Measurements from ENCODE around the gene MYO15B. TPM values are rescaled to one million over a fixed set of nuclear protein-coding genes. Genes with fewer than 3 reads are reported as not detected.

MYO15B gene
- polyA plus RNA-seq, 1 donor from 2014 or later = 2.4 TPM

GRCh38 chr17:75603123-75603522 lies 15.5 kb downstream of the MYO15B start:
- TF ChIP-seq, protein P1, sequence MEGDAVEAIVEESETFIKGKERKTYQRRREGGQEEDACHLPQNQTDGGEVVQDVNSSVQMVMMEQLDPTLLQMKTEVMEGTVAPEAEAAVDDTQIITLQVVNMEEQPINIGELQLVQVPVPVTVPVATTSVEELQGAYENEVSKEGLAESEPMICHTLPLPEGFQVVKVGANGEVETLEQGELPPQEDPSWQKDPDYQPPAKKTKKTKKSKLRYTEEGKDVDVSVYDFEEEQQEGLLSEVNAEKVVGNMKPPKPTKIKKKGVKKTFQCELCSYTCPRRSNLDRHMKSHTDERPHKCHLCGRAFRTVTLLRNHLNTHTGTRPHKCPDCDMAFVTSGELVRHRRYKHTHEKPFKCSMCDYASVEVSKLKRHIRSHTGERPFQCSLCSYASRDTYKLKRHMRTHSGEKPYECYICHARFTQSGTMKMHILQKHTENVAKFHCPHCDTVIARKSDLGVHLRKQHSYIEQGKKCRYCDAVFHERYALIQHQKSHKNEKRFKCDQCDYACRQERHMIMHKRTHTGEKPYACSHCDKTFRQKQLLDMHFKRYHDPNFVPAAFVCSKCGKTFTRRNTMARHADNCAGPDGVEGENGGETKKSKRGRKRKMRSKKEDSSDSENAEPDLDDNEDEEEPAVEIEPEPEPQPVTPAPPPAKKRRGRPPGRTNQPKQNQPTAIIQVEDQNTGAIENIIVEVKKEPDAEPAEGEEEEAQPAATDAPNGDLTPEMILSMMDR (IDR thresholded peaks at IDR 0.05; ENCODE audit: poor library complexity, severe bottlenecking) = no peak
- TF ChIP-seq MXI1 (conservative IDR thresholded peaks at IDR 0.05; ENCODE audit: poor library complexity, severe bottlenecking) = no peak
- TF ChIP-seq RAD21 (conservative IDR thresholded peaks at IDR 0.05) = no peak
- no peak for TF ChIP-seq TAF1 (IDR thresholded peaks at IDR 0.05; ENCODE audit: low read depth)
- no peak for TF ChIP-seq SMC3 (conservative IDR thresholded peaks at IDR 0.05; ENCODE audit: poor library complexity)
- TF ChIP-seq EZH2 (IDR thresholded peaks at IDR 0.05; ENCODE audit: borderline replicate concordance, insufficient read depth, low read length, poor library complexity, severe bottlenecking) = no peak
- TF ChIP-seq EP300 (conservative IDR thresholded peaks at IDR 0.05; ENCODE audit: poor library complexity, severe bottlenecking) = no peak
- TF ChIP-seq POLR2AphosphoS5 (IDR thresholded peaks at IDR 0.05) = no peak
- TF ChIP-seq, protein P2, sequence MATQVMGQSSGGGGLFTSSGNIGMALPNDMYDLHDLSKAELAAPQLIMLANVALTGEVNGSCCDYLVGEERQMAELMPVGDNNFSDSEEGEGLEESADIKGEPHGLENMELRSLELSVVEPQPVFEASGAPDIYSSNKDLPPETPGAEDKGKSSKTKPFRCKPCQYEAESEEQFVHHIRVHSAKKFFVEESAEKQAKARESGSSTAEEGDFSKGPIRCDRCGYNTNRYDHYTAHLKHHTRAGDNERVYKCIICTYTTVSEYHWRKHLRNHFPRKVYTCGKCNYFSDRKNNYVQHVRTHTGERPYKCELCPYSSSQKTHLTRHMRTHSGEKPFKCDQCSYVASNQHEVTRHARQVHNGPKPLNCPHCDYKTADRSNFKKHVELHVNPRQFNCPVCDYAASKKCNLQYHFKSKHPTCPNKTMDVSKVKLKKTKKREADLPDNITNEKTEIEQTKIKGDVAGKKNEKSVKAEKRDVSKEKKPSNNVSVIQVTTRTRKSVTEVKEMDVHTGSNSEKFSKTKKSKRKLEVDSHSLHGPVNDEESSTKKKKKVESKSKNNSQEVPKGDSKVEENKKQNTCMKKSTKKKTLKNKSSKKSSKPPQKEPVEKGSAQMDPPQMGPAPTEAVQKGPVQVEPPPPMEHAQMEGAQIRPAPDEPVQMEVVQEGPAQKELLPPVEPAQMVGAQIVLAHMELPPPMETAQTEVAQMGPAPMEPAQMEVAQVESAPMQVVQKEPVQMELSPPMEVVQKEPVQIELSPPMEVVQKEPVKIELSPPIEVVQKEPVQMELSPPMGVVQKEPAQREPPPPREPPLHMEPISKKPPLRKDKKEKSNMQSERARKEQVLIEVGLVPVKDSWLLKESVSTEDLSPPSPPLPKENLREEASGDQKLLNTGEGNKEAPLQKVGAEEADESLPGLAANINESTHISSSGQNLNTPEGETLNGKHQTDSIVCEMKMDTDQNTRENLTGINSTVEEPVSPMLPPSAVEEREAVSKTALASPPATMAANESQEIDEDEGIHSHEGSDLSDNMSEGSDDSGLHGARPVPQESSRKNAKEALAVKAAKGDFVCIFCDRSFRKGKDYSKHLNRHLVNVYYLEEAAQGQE (IDR thresholded peaks at IDR 0.05; ENCODE audit: borderline replicate concordance) = no peak
- no peaks in the 10 kb centered on the region for H3K9me2 ChIP-seq (ENCODE audit: insufficient read depth, low read length)
- H3K4me3 ChIP-seq (ENCODE audit: low read length) = no peak overlapping the region
- no peaks in the 10 kb centered on the region for H3K9me3 ChIP-seq (ENCODE audit: low read length)
- H3K4me2 ChIP-seq (ENCODE audit: low read length) = no peak overlapping the region
- H3K36me3 ChIP-seq (ENCODE audit: insufficient read depth, low read length) = no peaks in the 10 kb centered on the region
- no peaks in the 10 kb centered on the region for H3K79me2 ChIP-seq (replicated peaks; ENCODE audit: insufficient read depth, low read length)
- no peak overlapping the region for H3K27ac ChIP-seq (ENCODE audit: low read length)
- no peaks in the 10 kb centered on the region for H3F3A ChIP-seq (ENCODE audit: insufficient read depth, low read length, poor library complexity, severe bottlenecking)
- H2AFZ ChIP-seq (ENCODE audit: low read depth, low read length) = no peak overlapping the region
- H3K27me3 ChIP-seq (ENCODE audit: insufficient read depth, low read depth, low read length) = no peaks in the 10 kb centered on the region
- H3K9ac ChIP-seq (ENCODE audit: low read length) = no peak overlapping the region
- H4K20me1 ChIP-seq (ENCODE audit: insufficient read depth) = no peaks in the 10 kb centered on the region

DNA sequence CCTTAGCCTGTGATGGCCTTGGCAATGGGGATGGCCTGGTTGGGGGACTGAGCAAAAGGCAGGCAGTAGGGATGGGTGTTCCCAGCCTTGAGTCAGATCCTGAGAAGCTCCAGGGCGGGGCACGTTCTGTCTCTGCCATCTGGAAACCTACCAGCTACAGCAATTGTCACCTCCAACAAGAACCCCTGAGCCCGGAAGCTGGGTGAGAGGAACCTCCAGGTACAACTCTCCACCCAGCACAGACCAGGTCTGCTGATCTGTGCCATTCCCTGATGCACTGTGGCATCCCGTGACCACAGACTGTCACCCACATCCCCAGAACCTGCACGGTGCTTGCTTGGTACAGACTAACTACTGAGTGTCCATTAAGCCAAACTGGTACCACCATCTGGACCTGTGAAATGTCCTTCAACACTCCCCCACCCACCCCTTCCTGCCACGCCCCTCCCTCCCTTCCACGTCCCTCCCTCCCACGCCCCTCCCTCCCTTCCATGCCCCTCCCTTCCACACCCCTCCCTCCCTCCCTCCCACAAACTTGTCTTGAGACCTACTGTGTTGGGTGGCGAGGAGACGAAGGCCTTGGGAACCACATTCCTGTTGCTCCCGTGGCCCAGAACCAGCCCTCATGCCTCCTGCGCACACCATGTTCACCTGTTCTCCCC lies 16.6 kb downstream of the MYO15B start:
- Histone ChIP-seq H3K36me3 (ENCODE audit: insufficient read depth, low read length) (no peaks in the 10 kb centered on the region), H2AFZ (ENCODE audit: low read depth, low read length) (no peak overlapping the region), H3F3A (ENCODE audit: insufficient read depth, low read length, poor library complexity, severe bottlenecking) (no peaks in the 10 kb centered on the region), H4K20me1 (ENCODE audit: insufficient read depth) (no peaks in the 10 kb centered on the region), H3K9ac (ENCODE audit: low read length) (no peak overlapping the region), H3K27me3 (ENCODE audit: insufficient read depth, low read depth, low read length) (no peaks in the 10 kb centered on the region), H3K79me2 (replicated peaks; ENCODE audit: insufficient read depth, low read length) (no peaks in the 10 kb centered on the region), H3K4me3 (ENCODE audit: low read length) (no peak overlapping the region), H3K9me3 (ENCODE audit: low read length) (no peaks in the 10 kb centered on the region), H3K27ac (ENCODE audit: low read length) (no peak overlapping the region), H3K9me2 (ENCODE audit: insufficient read depth, low read length) (no peaks in the 10 kb centered on the region), H3K4me2 (ENCODE audit: low read length) (no peak overlapping the region)
- TF ChIP-seq RAD21 (conservative IDR thresholded peaks at IDR 0.05) = no peak
- TF ChIP-seq EZH2 (IDR thresholded peaks at IDR 0.05; ENCODE audit: borderline replicate concordance, insufficient read depth, low read length, poor library complexity, severe bottlenecking) = no peak
- no peak for TF ChIP-seq SMC3 (conservative IDR thresholded peaks at IDR 0.05; ENCODE audit: poor library complexity)
- no peak for TF ChIP-seq TAF1 (IDR thresholded peaks at IDR 0.05; ENCODE audit: low read depth)
- TF ChIP-seq, protein P1 (IDR thresholded peaks at IDR 0.05; ENCODE audit: poor library complexity, severe bottlenecking) = no peak
- no peak for TF ChIP-seq POLR2AphosphoS5 (IDR thresholded peaks at IDR 0.05)
- TF ChIP-seq EP300 (conservative IDR thresholded peaks at IDR 0.05; ENCODE audit: poor library complexity, severe bottlenecking) = no peak
- no peak for TF ChIP-seq MXI1 (conservative IDR thresholded peaks at IDR 0.05; ENCODE audit: poor library complexity, severe bottlenecking)
- TF ChIP-seq, protein P2 (IDR thresholded peaks at IDR 0.05; ENCODE audit: borderline replicate concordance) = no peak
